ENCODE measurements around the gene TMEM121.
A peak's percentile ranks its signal among the peaks of the same experiment; 100 is the strongest.

The TMEM121 gene

GRCh38 chr14:105534586-105534985 lies 8.2 kb downstream of the TMEM121 start:
- no peak overlapping the region for H3K4me3 ChIP-seq (ENCODE audit: low read depth, low read length)
- DNase-seq (ENCODE audit: low read depth), result no peak
- no peak for TF ChIP-seq CTCF (conservative IDR thresholded peaks at IDR 0.05; ENCODE audit: low read depth, low read length)

GRCh38 chr14:105536051-105536450 lies 9.7 kb downstream of the TMEM121 start:
- no peak for TF ChIP-seq CTCF (conservative IDR thresholded peaks at IDR 0.05; ENCODE audit: low read depth, low read length)
- no peak overlapping the region for H3K4me3 ChIP-seq (ENCODE audit: low read depth, low read length)
- DNase-seq (ENCODE audit: low read depth), result no peak

GRCh38 chr14:105536691-105537579 lies 10.6 kb downstream of the TMEM121 start:
- no peak for DNase-seq (ENCODE audit: low read depth)
- H3K4me3 ChIP-seq (ENCODE audit: low read depth, low read length), result no peak overlapping the region
- no peak for TF ChIP-seq CTCF (conservative IDR thresholded peaks at IDR 0.05; ENCODE audit: low read depth, low read length)

- H3K4me3 ChIP-seq (ENCODE audit: low read depth, low read length), result no peak overlapping the region
- peak; percentile 18 for DNase-seq (ENCODE audit: low read depth)
- TF ChIP-seq CTCF (conservative IDR thresholded peaks at IDR 0.05; ENCODE audit: low read depth, low read length), result peak; percentile 82
Measured at GRCh38 chr14:105537580-105538474, 11.4 kb downstream of the TMEM121 start.

- no peak for DNase-seq (ENCODE audit: low read depth)
- H3K4me3 ChIP-seq (ENCODE audit: low read depth, low read length), result no peak overlapping the region
- TF ChIP-seq CTCF (conservative IDR thresholded peaks at IDR 0.05; ENCODE audit: low read depth, low read length), result no peak
Measured at GRCh38 chr14:105538481-105539049, 12.2 kb downstream of the TMEM121 start.

- no peak for DNase-seq (ENCODE audit: low read depth)
- H3K4me3 ChIP-seq (ENCODE audit: low read depth, low read length), result no peak overlapping the region
- no peak for TF ChIP-seq CTCF (conservative IDR thresholded peaks at IDR 0.05; ENCODE audit: low read depth, low read length)
Measured at GRCh38 chr14:105540811-105541210, 14.4 kb downstream of the TMEM121 start.
